Measurements from ENCODE around the gene FLAD1. TPM values are rescaled to one million over a fixed set of nuclear protein-coding genes. Genes with fewer than 3 reads are reported as not detected.

FLAD1 gene
- total and polyA plus RNA-seq, 2 of the 8 experiments (the other 6 are each of a cell fraction or from before 2014, with no cell fraction given), result 104 to 143 TPM

DNA sequence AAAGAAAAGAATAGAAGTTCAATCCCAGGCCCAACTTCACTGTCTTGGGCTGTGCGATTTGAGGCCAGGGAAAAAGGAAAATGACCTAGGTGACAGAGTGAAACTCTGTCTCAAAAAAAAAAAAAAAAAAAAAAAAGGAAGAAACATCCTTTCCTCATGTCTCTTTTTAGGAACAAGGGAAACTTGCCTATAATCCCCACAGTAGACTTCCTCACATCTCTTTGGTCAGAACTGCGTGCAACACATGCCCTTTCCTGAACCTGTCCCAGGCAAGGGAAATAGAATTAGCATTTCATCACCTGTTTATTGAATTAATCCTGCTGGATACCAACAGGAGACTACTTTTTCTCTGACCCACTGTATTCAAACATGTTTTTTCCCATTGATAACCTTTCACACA is 52.8 kb downstream of the FLAD1 start:
- H4K91ac ChIP-seq (replicated peaks; ENCODE audit: insufficient read length, low read length), result no peak overlapping the region
- no peaks in the 10 kb centered on the region for H3K4me1 ChIP-seq (replicated peaks in 1 of 4; ENCODE audit: control insufficient read depth in 3 of 4, insufficient read depth in 4 of 4, low read length in 3 of 4)
- H3K27me3 ChIP-seq (replicated peaks in 1 of 4; ENCODE audit: control insufficient read depth in 3 of 4, extremely low read depth in 1 of 4, insufficient read depth in 3 of 4, low read length in 3 of 4), result peaks cover 0 to 2% (median 0%) of the 10 kb centered on the region in 4 experiments; a peak in 2 of 7 replicates
- POLR2A ChIA-PET (ENCODE audit: partially characterized antibody), result interaction anchor here (8.8 kb wide), 1 partner anchor 16 kb away, joined by 60 read pairs; no protein-coding TSS in a partner anchor
- no peak overlapping the region for H2BK12ac ChIP-seq (ENCODE audit: low read depth, low read length)
- no peak overlapping the region for H2BK20ac ChIP-seq (ENCODE audit: low read length)
- H3K23ac ChIP-seq (ENCODE audit: insufficient read length), result no peak overlapping the region
- H3K4me3 ChIP-seq (ENCODE audit: extremely low read depth in 1 of 4, insufficient read depth in 2 of 4, low read depth in 3 of 4, low read length in 4 of 4), result no peak overlapping the region
- no peak overlapping the region for H4K5ac ChIP-seq (ENCODE audit: insufficient read length, low read depth, low read length)
- no peak overlapping the region for H3K14ac ChIP-seq (ENCODE audit: insufficient read length)
- H3K9me3 ChIP-seq (ENCODE audit: insufficient read depth in 2 of 2, low read depth in 1 of 2, low read length in 1 of 2), result no peaks in the 10 kb centered on the region
- no peak overlapping the region for H4K8ac ChIP-seq (ENCODE audit: extremely low read depth, insufficient read depth, low read length)
- H3K4me2 ChIP-seq (ENCODE audit: insufficient read depth in 1 of 2, low read depth in 2 of 2, low read length in 2 of 2), result no peak overlapping the region
- H3K79me1 ChIP-seq (ENCODE audit: low read depth, low read length), result no peaks in the 10 kb centered on the region
- no peak overlapping the region for H3K56ac ChIP-seq (replicated peaks; ENCODE audit: insufficient read length, low read depth, low read length)
- H3K23me2 ChIP-seq (ENCODE audit: low read depth, low read length), result no peaks in the 10 kb centered on the region
- H2AFZ ChIP-seq (ENCODE audit: low read length), result no peak overlapping the region
- H3K18ac ChIP-seq (ENCODE audit: extremely low read depth, low read length), result no peak overlapping the region
- no peak overlapping the region for H2BK5ac ChIP-seq (ENCODE audit: low read depth, low read length)
- CTCF ChIA-PET (ENCODE audit: partially characterized antibody), result interaction anchor here (1.2 to 20.3 kb wide), 3 partner anchors 8 to 21 kb away, joined by 3 to 354 read pairs (median 76); no protein-coding TSS in a partner anchor
- 74% methylated on average over 2 of the region's 2 CpGs; no CpG with 5 or more reads in 1 of the 2 experiments for WGBS, 2 experiments (ENCODE audit: extremely low coverage in 1 of 2, insufficient coverage in 1 of 2, insufficient read length in 1 of 2, insufficient replicate concordance in 2 of 2, low coverage in 1 of 2, low lambda C conversion rate in 2 of 2, missing lambda C conversion rate in 1 of 2)
- H2AK5ac ChIP-seq (ENCODE audit: low read depth, low read length), result no peak overlapping the region
- FAIRE-seq (no peak), DNase-seq (ENCODE audit: low read depth in 1 of 2, low spot score in 2 of 2) (no peak)
- H3K4ac ChIP-seq (replicated peaks; ENCODE audit: insufficient read length, low read depth, low read length), result no peak overlapping the region
- no peak overlapping the region for H2BK120ac ChIP-seq (replicated peaks; ENCODE audit: low read depth, low read length)
- H3K36me3 ChIP-seq (ENCODE audit: control insufficient read depth in 2 of 4, insufficient read depth in 4 of 4, low read length in 3 of 4), result no peaks in the 10 kb centered on the region
- no peaks in the 10 kb centered on the region for H3K79me2 ChIP-seq (ENCODE audit: control insufficient read depth in 1 of 2, insufficient read depth in 2 of 2, low read length in 2 of 2)
- H3K27ac ChIP-seq (ENCODE audit: low read depth, low read length), result no peak overlapping the region
- H3K9ac ChIP-seq (replicated peaks in 1 of 4; ENCODE audit: extremely low read depth in 1 of 4, low read depth in 3 of 4, low read length in 3 of 4), result no peak overlapping the region
- no peak overlapping the region for H2BK15ac ChIP-seq (ENCODE audit: low read length)
- no peaks in the 10 kb centered on the region for H4K20me1 ChIP-seq (replicated peaks in 1 of 2; ENCODE audit: control insufficient read depth in 1 of 2, insufficient read depth in 2 of 2, low read length in 2 of 2)
- no peak for TF ChIP-seq BRCA1 (IDR thresholded peaks at IDR 0.05; ENCODE audit: low read depth, low read length)
- TF ChIP-seq KDM1A (IDR thresholded peaks at IDR 0.05; ENCODE audit: borderline replicate concordance, low read length), result no peak
- no peak for TF ChIP-seq KDM4A (IDR thresholded peaks at IDR 0.05; ENCODE audit: low read depth, low read length, severe bottlenecking)
- TF ChIP-seq YY1 (IDR thresholded peaks at IDR 0.05; ENCODE audit: low read depth, low read length), result no peak
- TF ChIP-seq CREB1 (IDR thresholded peaks at IDR 0.05), result no peak
- no peak for TF ChIP-seq PHF8 (conservative IDR thresholded peaks at IDR 0.05; ENCODE audit: low read depth, low read length)
- TF ChIP-seq JUND (IDR thresholded peaks at IDR 0.05; ENCODE audit: low read length), result no peak
- no peak for TF ChIP-seq GTF2F1 (IDR thresholded peaks at IDR 0.05; ENCODE audit: borderline replicate concordance, low read depth, low read length)
- TF ChIP-seq POLR2AphosphoS5 (IDR thresholded peaks at IDR 0.05; ENCODE audit: low read depth, low read length), result no peak
- no peak for TF ChIP-seq TAF1 (IDR thresholded peaks at IDR 0.05; ENCODE audit: low read depth, low read length)
- no peak for TF ChIP-seq CEBPB (IDR thresholded peaks at IDR 0.05; ENCODE audit: low read depth, low read length)
- no peak for TF ChIP-seq CBX5 (IDR thresholded peaks at IDR 0.05; ENCODE audit: low read depth, low read length)
- no peak for TF ChIP-seq SP1 (IDR thresholded peaks at IDR 0.05; ENCODE audit: low read depth, low read length)
- TF ChIP-seq SIRT6 (IDR thresholded peaks at IDR 0.05; ENCODE audit: low read length), result no peak
- no peak for TF ChIP-seq SP2 (IDR thresholded peaks at IDR 0.05; ENCODE audit: low read length)
- TF ChIP-seq RXRA (IDR thresholded peaks at IDR 0.05; ENCODE audit: insufficient read depth, low read depth, low read length), result no peak

Data from H1 (cell line).